ENCODE results near the gene ELANE. TPM values are rescaled to one million over a fixed set of nuclear protein-coding genes. Genes with fewer than 3 reads are reported as not detected.
"Not testable (repeated sequence)": the region's sequence is repeated elsewhere in the genome, so short reads cannot be mapped to it uniquely, and the experiment has no call there.

Gene ELANE
- total RNA-seq, 2 donors from 2014 or later: not detected

- no peak overlapping the region for H3K27ac Mint-ChIP-seq
- no peaks in the 10 kb centered on the region for H3K27me3 Mint-ChIP-seq
- H3K9me3 Mint-ChIP-seq: peaks cover 3% of the 10 kb centered on the region
- peaks cover 12% of the 10 kb centered on the region for H3K36me3 Mint-ChIP-seq
- no peak overlapping the region for H3K4me3 Mint-ChIP-seq
- no peak for ATAC-seq
- no peak for DNase-seq (ENCODE audit: low spot score)
- peaks cover 11 to 14% of the 10 kb centered on the region in 2 donors for H3K4me1 Mint-ChIP-seq (ENCODE audit: low read depth in 2 of 2)
Measured at GRCh38 chr19:810883-811489, 41.1 kb upstream of the ELANE start.

- peaks cover 18% of the 10 kb centered on the region for H3K36me3 Mint-ChIP-seq
- H3K27me3 Mint-ChIP-seq: no peaks in the 10 kb centered on the region
- H3K4me3 Mint-ChIP-seq: no peak overlapping the region
- H3K4me1 Mint-ChIP-seq (ENCODE audit: low read depth in 2 of 2): peaks cover 17 to 19% of the 10 kb centered on the region in 2 donors
- H3K9me3 Mint-ChIP-seq: peaks cover 7% of the 10 kb centered on the region
- no peak for ATAC-seq
- DNase-seq (ENCODE audit: low spot score): no peak
- H3K27ac Mint-ChIP-seq: no peak overlapping the region
Measured at GRCh38 chr19:811506-812048, 40.5 kb upstream of the ELANE start.

GRCh38 chr19:812049-812746 is 39.9 kb upstream of the ELANE start:
- DNase-seq (ENCODE audit: low spot score): no peak
- peaks cover 8% of the 10 kb centered on the region for H3K9me3 Mint-ChIP-seq
- no peak overlapping the region for H3K27ac Mint-ChIP-seq
- no peaks in the 10 kb centered on the region for H3K27me3 Mint-ChIP-seq
- peaks cover 20% of the 10 kb centered on the region for H3K36me3 Mint-ChIP-seq
- H3K4me1 Mint-ChIP-seq (ENCODE audit: low read depth in 2 of 2): peaks cover 16 to 19% of the 10 kb centered on the region in 2 donors
- no peak overlapping the region for H3K4me3 Mint-ChIP-seq
- no peak for ATAC-seq

GRCh38 chr19:812747-813218 is 39.3 kb upstream of the ELANE start:
- Mint-ChIP-seq H3K4me1 (ENCODE audit: low read depth in 2 of 2) (peaks cover 10 to 13% of the 10 kb centered on the region in 2 donors), H3K4me3 (no peak overlapping the region), H3K27me3 (no peaks in the 10 kb centered on the region), H3K27ac (no peak overlapping the region), H3K9me3 (peaks cover 8% of the 10 kb centered on the region), H3K36me3 (peaks cover 15% of the 10 kb centered on the region)
- DNase-seq (ENCODE audit: low spot score) (no peak), ATAC-seq (no peak)

- no peak overlapping the region for H3K27ac Mint-ChIP-seq
- peaks cover 13% of the 10 kb centered on the region for H3K36me3 Mint-ChIP-seq
- peak in 1 of 2 donors; percentile 14 for ATAC-seq
- no peak overlapping the region for H3K4me3 Mint-ChIP-seq
- H3K27me3 Mint-ChIP-seq: no peaks in the 10 kb centered on the region
- H3K4me1 Mint-ChIP-seq (ENCODE audit: low read depth in 2 of 2): peaks cover 8 to 11% of the 10 kb centered on the region in 2 donors
- peaks cover 8% of the 10 kb centered on the region for H3K9me3 Mint-ChIP-seq
- DNase-seq (ENCODE audit: low spot score): no peak
Measured at GRCh38 chr19:813219-814151, 38.6 kb upstream of the ELANE start.

GRCh38 chr19:814152-815078 is 37.7 kb upstream of the ELANE start:
- ATAC-seq (peak; percentile 2 to 8), DNase-seq (ENCODE audit: low spot score) (no peak)
- Mint-ChIP-seq H3K9me3 (peaks cover 8% of the 10 kb centered on the region), H3K36me3 (peaks cover 13% of the 10 kb centered on the region), H3K27me3 (no peaks in the 10 kb centered on the region), H3K4me1 (ENCODE audit: low read depth in 2 of 2) (peaks cover 8 to 11% of the 10 kb centered on the region in 2 donors), H3K27ac (peak overlapping the region in 1 of 2 donors; percentile 21), H3K4me3 (no peak overlapping the region)

- H3K4me3 Mint-ChIP-seq: no peak overlapping the region
- no peaks in the 10 kb centered on the region for H3K27me3 Mint-ChIP-seq
- H3K4me1 Mint-ChIP-seq (ENCODE audit: low read depth in 2 of 2): peaks cover 8 to 11% of the 10 kb centered on the region in 2 donors
- ATAC-seq (peak; percentile 13 to 21), DNase-seq (ENCODE audit: low spot score) (no peak)
- H3K27ac Mint-ChIP-seq: peak overlapping the region in 1 of 2 donors; percentile 21
- peaks cover 8% of the 10 kb centered on the region for H3K9me3 Mint-ChIP-seq
- peaks cover 13% of the 10 kb centered on the region for H3K36me3 Mint-ChIP-seq
Measured at GRCh38 chr19:815079-815774, 36.9 kb upstream of the ELANE start.

GRCh38 chr19:815775-816499 is 36.2 kb upstream of the ELANE start:
- no peak overlapping the region for H3K27ac Mint-ChIP-seq
- no peaks in the 10 kb centered on the region for H3K27me3 Mint-ChIP-seq
- ATAC-seq: peak in 1 of 2 donors; percentile 1
- H3K4me1 Mint-ChIP-seq (ENCODE audit: low read depth in 2 of 2): peaks cover 8 to 11% of the 10 kb centered on the region in 2 donors
- H3K4me3 Mint-ChIP-seq: no peak overlapping the region
- H3K36me3 Mint-ChIP-seq: peaks cover 13% of the 10 kb centered on the region
- no peak for DNase-seq (ENCODE audit: low spot score)
- H3K9me3 Mint-ChIP-seq: peaks cover 8% of the 10 kb centered on the region

- no peak for ATAC-seq
- Mint-ChIP-seq H3K9me3 (peaks cover 8% of the 10 kb centered on the region), H3K36me3 (peaks cover 13% of the 10 kb centered on the region), H3K4me3 (no peak overlapping the region), H3K27ac (no peak overlapping the region), H3K27me3 (no peaks in the 10 kb centered on the region), H3K4me1 (ENCODE audit: low read depth in 2 of 2) (peaks cover 8 to 11% of the 10 kb centered on the region in 2 donors)
- no peak for DNase-seq (ENCODE audit: low spot score)
Measured at GRCh38 chr19:816500-816857, 35.6 kb upstream of the ELANE start.

GRCh38 chr19:820212-820611 is 31.9 kb upstream of the ELANE start:
- not testable (repeated sequence) for ATAC-seq; DNase-seq (ENCODE audit: low spot score); H3K27ac Mint-ChIP-seq; H3K9me3 Mint-ChIP-seq; H3K27me3 Mint-ChIP-seq; H3K4me3 Mint-ChIP-seq
- H3K4me1 Mint-ChIP-seq (ENCODE audit: low read depth in 2 of 2): peaks cover 8 to 11% of the 10 kb centered on the region in 2 donors
- H3K36me3 Mint-ChIP-seq: peaks cover 13% of the 10 kb centered on the region

- DNase-seq (ENCODE audit: low spot score): peak; percentile 60
- H3K27ac Mint-ChIP-seq: no peak overlapping the region
- no peak overlapping the region for H3K4me3 Mint-ChIP-seq
- H3K27me3 Mint-ChIP-seq: peaks cover 0 to 8% of the 10 kb centered on the region in 2 donors
- peaks cover 3% of the 10 kb centered on the region for H3K9me3 Mint-ChIP-seq
- ATAC-seq: no peak
- peaks cover 3 to 4% of the 10 kb centered on the region in 2 donors for H3K4me1 Mint-ChIP-seq (ENCODE audit: low read depth in 2 of 2)
- peaks cover 6% of the 10 kb centered on the region for H3K36me3 Mint-ChIP-seq
Measured at GRCh38 chr19:821231-821824, 30.8 kb upstream of the ELANE start.
